Body of pancreas (tissue), 4 donors: ENCODE data around the gene DIAPH3. TPM values are rescaled to one million over a fixed set of nuclear protein-coding genes. Genes with fewer than 3 reads are reported as not detected.

Experiments used
- ATAC-seq: fragments of 150-250 bp; one replicate; pipeline ENCODE4 v1.9.1; 2016
- DNase-seq, 4 donors: peaks; one replicate each; pipeline ENCODE4 v3.0.0-alpha.2; 2019
- H3K27ac ChIP-seq, 4 donors: fragments of 200-600 bp; sonication (generic); 1 replicate in 3 of 4; 2 replicates in 1 of 4; pipeline versions ENCODE4 v1.5.1 to v1.6.1; 2016 to 2019; ENCODE audit warnings: mild to moderate bottlenecking in 1 of 4, mixed read lengths in 1 of 4, moderate library complexity in 1 of 4
- H3K27me3 ChIP-seq, 2 donors: fragments of 200-600 bp; sonication (generic); one replicate each; pipeline ENCODE4 v1.6.0; 2016; ENCODE audit warnings: mild to moderate bottlenecking in 1 of 2
- H3K36me3 ChIP-seq, 2 donors: fragments of 200-600 bp; sonication (generic); replicated peaks in 1 of 2; 2 replicates each; pipeline ENCODE4 v1.5.1; 2016; ENCODE audit warnings: low read depth in 2 of 2; ENCODE audit not compliant: insufficient read depth in 1 of 2
- H3K4me1 ChIP-seq: fragments of 200-600 bp; sonication (generic); one replicate; pipeline ENCODE4 v1.6.0; 2016
- H3K4me3 ChIP-seq, 2 donors: fragments of 200-600 bp; sonication (generic); 1 replicate in 1 of 2; 2 replicates in 1 of 2; pipeline ENCODE4 v1.5.1; 2016 to 2019
- H3K9me3 ChIP-seq, 3 donors: fragments of 200-600 bp; sonication (generic); 1 replicate in 2 of 3; 2 replicates in 1 of 3; pipeline ENCODE4 v1.5.1; 2016
- POLR2A ChIP-seq, 3 donors: fragments of 450-650 bp; IDR thresholded peaks; one replicate each; pipeline ENCODE4 v1.6.1; 2016; ENCODE audit warnings: antibody characterized with exemption in 3 of 3, mild to moderate bottlenecking in 2 of 3
- WGBS, 2 donors: methylation state at CpG; one replicate each; pipeline ENCODE4 v1.1.5; 2017; 5-methylcytosine and 5-hydroxymethylcytosine counted together
- intact Hi-C: fragments of 100-400 bp; cut with DNase I; formaldehyde crosslinking; loops from one replicate; pipeline ENCODE4 v1.15.1; 2023
- total RNA-seq, 2 donors: library from RNA; depleted of rRNA; stranded (reverse); fragments of >200 nt; gene quantifications; one replicate each; pipeline ENCODE4 v1.1.0, GENCODE V29; 2016
- TF ChIP-seq, protein P1 (sequence below), 7 experiments: fragments of 450-650 bp in 4 of 7; fragments of 200-600 bp in 3 of 7; sonication (generic) in 3 of 7; IDR thresholded peaks; one replicate each; pipeline ENCODE4 v1.5.1; 2016 to 2019; ENCODE audit warnings: antibody characterized with exemption in 7 of 7

The DIAPH3 gene
- total RNA-seq, 2 donors from 2014 or later, result 0.33 to 0.78 TPM

GRCh38 chr13:60080850-60081249, 82.9 kb downstream of the DIAPH3 start:
- H3K27me3 ChIP-seq, result no peaks in the 10 kb centered on the region
- no peaks in the 10 kb centered on the region for H3K4me1 ChIP-seq
- WGBS, 2 donors, result 93 to 100% methylated on average over 1 of the region's 1 CpG
- DNase-seq (no peak), ATAC-seq (no peak)
- no peaks in the 10 kb centered on the region for H3K9me3 ChIP-seq
- TF ChIP-seq, protein P1, sequence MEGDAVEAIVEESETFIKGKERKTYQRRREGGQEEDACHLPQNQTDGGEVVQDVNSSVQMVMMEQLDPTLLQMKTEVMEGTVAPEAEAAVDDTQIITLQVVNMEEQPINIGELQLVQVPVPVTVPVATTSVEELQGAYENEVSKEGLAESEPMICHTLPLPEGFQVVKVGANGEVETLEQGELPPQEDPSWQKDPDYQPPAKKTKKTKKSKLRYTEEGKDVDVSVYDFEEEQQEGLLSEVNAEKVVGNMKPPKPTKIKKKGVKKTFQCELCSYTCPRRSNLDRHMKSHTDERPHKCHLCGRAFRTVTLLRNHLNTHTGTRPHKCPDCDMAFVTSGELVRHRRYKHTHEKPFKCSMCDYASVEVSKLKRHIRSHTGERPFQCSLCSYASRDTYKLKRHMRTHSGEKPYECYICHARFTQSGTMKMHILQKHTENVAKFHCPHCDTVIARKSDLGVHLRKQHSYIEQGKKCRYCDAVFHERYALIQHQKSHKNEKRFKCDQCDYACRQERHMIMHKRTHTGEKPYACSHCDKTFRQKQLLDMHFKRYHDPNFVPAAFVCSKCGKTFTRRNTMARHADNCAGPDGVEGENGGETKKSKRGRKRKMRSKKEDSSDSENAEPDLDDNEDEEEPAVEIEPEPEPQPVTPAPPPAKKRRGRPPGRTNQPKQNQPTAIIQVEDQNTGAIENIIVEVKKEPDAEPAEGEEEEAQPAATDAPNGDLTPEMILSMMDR (IDR thresholded peaks at IDR 0.05), result no peak
- no peak for TF ChIP-seq POLR2A (IDR thresholded peaks at IDR 0.05)
- intact Hi-C loops, result no loop called here
- H3K36me3 ChIP-seq, result no peaks in the 10 kb centered on the region
- H3K27ac ChIP-seq, result no peak overlapping the region
- no peak overlapping the region for H3K4me3 ChIP-seq

DNA sequence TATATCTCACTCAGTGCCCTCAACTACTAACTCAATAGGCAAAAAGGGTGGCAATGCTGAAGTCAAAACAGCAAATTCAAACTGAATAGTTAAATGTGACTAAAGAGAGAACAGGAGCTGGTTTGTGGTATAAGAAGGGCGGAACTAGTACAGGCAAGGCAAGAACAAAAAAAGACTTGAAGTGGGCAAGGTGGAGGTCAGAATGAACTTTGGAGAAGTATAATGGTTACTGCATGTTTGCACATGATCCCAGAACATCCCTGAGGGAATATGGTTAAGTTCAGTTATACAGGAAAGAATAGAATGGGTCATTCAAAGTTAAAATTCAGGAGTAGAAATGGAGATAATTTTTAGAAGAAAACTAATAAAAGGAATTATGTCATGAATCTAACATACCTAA, 85.5 kb downstream of the DIAPH3 start:
- Histone ChIP-seq H3K4me1 (no peaks in the 10 kb centered on the region), H3K27ac (no peak overlapping the region), H3K36me3 (no peaks in the 10 kb centered on the region), H3K27me3 (no peaks in the 10 kb centered on the region), H3K9me3 (no peaks in the 10 kb centered on the region), H3K4me3 (no peak overlapping the region)
- no peak for DNase-seq
- TF ChIP-seq, protein P1 (IDR thresholded peaks at IDR 0.05), result no peak
- TF ChIP-seq POLR2A (IDR thresholded peaks at IDR 0.05), result no peak
- 95 to 100% methylated on average over 1 of the region's 1 CpG for WGBS, 2 donors
- intact Hi-C loops, result no loop called here
- no peak for ATAC-seq

DNA sequence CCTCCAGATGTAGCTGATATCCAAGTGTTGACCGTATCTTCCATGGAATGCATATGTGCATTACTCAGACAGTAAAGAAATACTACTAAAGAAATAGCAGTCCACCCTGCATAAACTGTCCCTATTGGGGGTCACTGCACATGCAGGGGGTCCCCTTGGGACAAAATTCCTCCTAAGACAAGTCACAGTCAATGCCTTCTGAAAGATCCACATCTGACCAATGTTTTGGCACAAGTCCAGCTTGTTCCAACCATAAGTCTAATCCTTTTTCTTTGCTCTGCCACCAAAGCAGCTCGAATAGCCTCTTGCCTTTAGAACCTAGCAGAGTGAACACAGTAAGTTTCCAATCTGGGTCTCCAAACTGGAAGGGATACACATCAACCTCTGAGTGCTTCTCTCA, 87.9 kb downstream of the DIAPH3 start:
- Histone ChIP-seq H3K4me3 (no peak overlapping the region), H3K36me3 (no peaks in the 10 kb centered on the region), H3K4me1 (no peaks in the 10 kb centered on the region), H3K9me3 (no peaks in the 10 kb centered on the region), H3K27ac (no peak overlapping the region), H3K27me3 (no peaks in the 10 kb centered on the region)
- ATAC-seq (no peak), DNase-seq (no peak)
- TF ChIP-seq, protein P1 (IDR thresholded peaks at IDR 0.05), result no peak
- no peak for TF ChIP-seq POLR2A (IDR thresholded peaks at IDR 0.05)
- 81 to 89% methylated on average over 2 of the region's 2 CpGs for WGBS, 2 donors
- intact Hi-C loops, result no loop called here

GRCh38 chr13:60074397-60074796, 89.3 kb downstream of the DIAPH3 start:
- no peaks in the 10 kb centered on the region for H3K27me3 ChIP-seq
- TF ChIP-seq, protein P1 (IDR thresholded peaks at IDR 0.05), result no peak
- TF ChIP-seq POLR2A (IDR thresholded peaks at IDR 0.05), result no peak
- no peaks in the 10 kb centered on the region for H3K36me3 ChIP-seq
- intact Hi-C loops, result no loop called here
- H3K9me3 ChIP-seq, result no peaks in the 10 kb centered on the region
- no peak overlapping the region for H3K27ac ChIP-seq
- no peak overlapping the region for H3K4me3 ChIP-seq
- ATAC-seq, result no peak
- WGBS, 2 donors, result 85 to 96% methylated on average over 2 of the region's 2 CpGs
- DNase-seq, result no peak
- H3K4me1 ChIP-seq, result no peaks in the 10 kb centered on the region

DNA sequence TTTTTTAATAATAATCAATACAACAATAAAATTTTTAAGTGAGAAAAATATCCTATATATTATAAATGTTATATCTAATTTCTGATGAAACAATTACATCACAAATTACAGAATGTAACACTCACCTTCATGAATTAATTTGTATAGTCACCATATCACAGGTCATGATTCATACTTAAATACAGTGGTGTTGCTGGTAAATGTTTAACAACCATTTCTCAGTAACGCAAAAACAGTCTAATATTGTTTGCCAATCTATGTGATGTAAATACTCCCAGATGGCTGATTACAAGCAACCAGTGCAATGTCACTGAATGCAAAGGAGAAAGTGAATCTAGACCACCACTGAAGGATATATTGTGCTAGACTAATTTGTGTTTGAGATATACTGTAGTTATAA, 97.5 kb downstream of the DIAPH3 start:
- DNase-seq (no peak), ATAC-seq (no peak)
- Histone ChIP-seq H3K36me3 (no peaks in the 10 kb centered on the region), H3K27ac (no peak overlapping the region), H3K9me3 (no peaks in the 10 kb centered on the region), H3K4me1 (no peaks in the 10 kb centered on the region), H3K4me3 (no peak overlapping the region), H3K27me3 (no peaks in the 10 kb centered on the region)
- no peak for TF ChIP-seq POLR2A (IDR thresholded peaks at IDR 0.05)
- TF ChIP-seq, protein P1 (IDR thresholded peaks at IDR 0.05), result no peak
- intact Hi-C loops, result no loop called here
- WGBS, 2 donors, result 25 to 31% methylated on average over 1 of the region's 1 CpG
